ENCODE results near the gene RPS6KA5.
A peak's percentile ranks its signal among the peaks of the same experiment; 100 is the strongest.
"Not testable (repeated sequence)": the region's sequence is repeated elsewhere in the genome, so short reads cannot be mapped to it uniquely, and the experiment has no call there.

The RPS6KA5 gene

DNA sequence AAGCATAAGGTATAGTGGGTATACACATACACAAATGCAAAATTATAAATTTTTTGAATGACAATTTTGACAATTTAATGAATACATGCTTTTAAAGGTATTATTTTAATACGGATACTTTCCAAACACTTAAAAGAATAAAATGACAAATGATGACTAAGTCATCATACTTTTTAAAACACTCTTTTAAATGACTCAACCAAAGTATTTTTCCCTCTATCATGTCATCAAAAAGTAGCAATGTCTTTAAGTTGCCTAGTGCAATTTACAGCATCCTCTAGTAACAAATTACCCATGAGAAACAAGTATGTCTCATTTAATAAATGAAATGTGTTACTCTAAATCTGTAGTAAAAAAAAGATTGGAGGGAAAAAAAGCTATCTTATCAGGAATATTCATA, 73.3 kb downstream of the RPS6KA5 start:
- in situ Hi-C loops (cut with MboI; ENCODE audit: low pct_unique_long_range_greater_than_20kb, low sequenced_read_pairs, unreplicated experiment), result no loop called here
- DNase-seq (ENCODE audit: low spot score), result no peak
- TF ChIP-seq CTCF (IDR thresholded peaks at IDR 0.05; ENCODE audit: extremely low read depth, insufficient read depth, missing control alignments), result no peak

- peak; percentile 8 for TF ChIP-seq CTCF (IDR thresholded peaks at IDR 0.05; ENCODE audit: extremely low read depth, insufficient read depth, missing control alignments)
- in situ Hi-C loops (cut with MboI; ENCODE audit: low pct_unique_long_range_greater_than_20kb, low sequenced_read_pairs, unreplicated experiment), result no loop called here
- no peak for DNase-seq (ENCODE audit: low spot score)
Observed at GRCh38 chr14:90986510-90986909, 73.9 kb downstream of the RPS6KA5 start.

DNA sequence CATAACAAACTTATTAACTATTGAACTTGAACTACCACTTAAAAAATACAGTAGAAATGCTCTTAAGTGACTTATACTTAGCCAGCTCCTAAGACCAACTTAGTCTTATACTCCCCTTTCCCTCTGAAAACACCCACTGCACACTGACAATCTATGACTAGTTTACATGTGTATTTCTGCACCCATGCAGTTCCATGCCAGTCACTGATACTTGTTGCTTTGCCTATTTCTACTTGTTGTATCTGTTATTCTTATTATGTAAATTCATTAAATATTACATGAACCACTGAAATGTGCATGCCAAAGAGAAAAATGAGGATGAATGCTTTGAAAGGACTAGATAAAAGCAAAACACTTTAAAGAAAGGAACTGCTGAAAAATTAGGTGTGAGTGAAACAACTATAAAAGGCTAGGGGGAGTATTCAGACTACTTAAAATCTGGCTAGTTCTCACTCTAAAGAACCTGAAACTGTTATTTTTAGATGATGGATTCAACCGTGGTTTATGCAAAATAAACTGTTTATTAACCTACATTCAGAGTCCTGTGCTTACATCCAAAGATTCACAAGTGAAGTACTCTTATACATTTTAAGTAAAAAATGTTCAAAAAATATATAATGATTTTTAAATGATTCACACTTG, 74.7 kb downstream of the RPS6KA5 start:
- no peak for TF ChIP-seq CTCF (IDR thresholded peaks at IDR 0.05; ENCODE audit: extremely low read depth, insufficient read depth, missing control alignments)
- DNase-seq (ENCODE audit: low spot score), result peak; percentile 43
- in situ Hi-C loops (cut with MboI; ENCODE audit: low pct_unique_long_range_greater_than_20kb, low sequenced_read_pairs, unreplicated experiment), result no loop called here

DNA sequence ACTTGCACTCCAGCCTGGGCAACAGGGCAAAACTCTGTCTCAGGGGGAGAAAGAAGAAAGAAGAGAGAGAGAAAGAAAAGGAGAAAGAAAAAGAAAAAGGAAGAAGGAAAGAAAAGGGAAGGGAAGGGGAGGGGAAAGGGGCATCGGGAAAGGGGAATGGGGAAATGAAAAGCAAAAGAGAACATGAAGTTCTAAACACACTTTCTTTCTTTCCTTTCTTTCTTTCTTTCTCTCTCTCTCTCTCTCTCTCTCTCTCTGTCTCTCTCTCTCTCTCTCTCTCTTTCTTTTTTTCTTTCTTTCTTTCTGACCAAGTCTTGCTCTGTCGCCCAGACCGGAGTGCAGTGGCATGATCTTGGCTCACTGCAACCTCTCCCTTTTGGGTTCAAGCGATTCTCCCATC, 76.9 kb downstream of the RPS6KA5 start:
- no peak for DNase-seq (ENCODE audit: low spot score)
- TF ChIP-seq CTCF (IDR thresholded peaks at IDR 0.05; ENCODE audit: extremely low read depth, insufficient read depth, missing control alignments), result no peak
- in situ Hi-C loops (cut with MboI; ENCODE audit: low pct_unique_long_range_greater_than_20kb, low sequenced_read_pairs, unreplicated experiment), result no loop called here

GRCh38 chr14:90981636-90982035, 78.8 kb downstream of the RPS6KA5 start:
- TF ChIP-seq CTCF (IDR thresholded peaks at IDR 0.05; ENCODE audit: extremely low read depth, insufficient read depth, missing control alignments), result no peak
- in situ Hi-C loops (cut with MboI; ENCODE audit: low pct_unique_long_range_greater_than_20kb, low sequenced_read_pairs, unreplicated experiment), result no loop called here
- DNase-seq (ENCODE audit: low spot score), result no peak

DNA sequence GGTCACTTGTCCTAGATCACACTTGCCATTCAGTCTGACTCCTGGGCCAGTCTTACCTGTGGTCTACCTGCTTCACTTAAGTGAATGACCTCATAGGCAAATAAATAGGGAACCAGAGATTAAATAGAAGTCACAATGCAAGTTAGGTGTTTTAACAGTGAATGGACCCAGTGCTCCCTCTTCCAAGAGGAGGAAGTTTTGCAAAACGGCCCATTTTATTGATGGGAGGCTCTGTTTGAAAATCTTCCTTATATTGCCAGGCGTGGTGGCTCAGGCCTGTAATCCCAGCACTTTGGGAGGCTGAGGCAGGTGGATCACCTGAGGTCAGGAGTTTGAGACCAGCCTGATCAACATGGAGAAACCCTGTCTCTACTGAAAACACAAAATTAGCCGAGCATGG, 79.8 kb downstream of the RPS6KA5 start:
- in situ Hi-C loops (cut with MboI; ENCODE audit: low pct_unique_long_range_greater_than_20kb, low sequenced_read_pairs, unreplicated experiment); DNase-seq (ENCODE audit: low spot score): not testable (repeated sequence)

DNA sequence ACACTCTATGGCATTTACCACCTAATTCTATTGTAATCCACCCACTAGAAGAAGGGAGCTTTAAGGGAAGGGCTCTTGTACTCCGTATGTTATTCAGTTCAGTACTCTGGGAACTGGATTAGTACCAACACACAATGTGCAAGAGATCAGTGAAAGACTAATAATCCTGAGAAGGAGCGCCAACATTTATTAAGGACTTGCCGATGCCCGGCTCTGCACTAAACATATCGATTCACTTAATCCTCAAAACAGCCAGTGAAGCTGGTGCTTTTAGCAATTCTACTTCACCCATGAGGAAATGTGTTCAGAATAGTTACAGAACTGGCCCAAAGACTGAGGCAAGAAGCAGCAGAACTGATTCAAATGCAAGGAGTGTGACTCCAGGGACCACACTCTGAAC, 80.9 kb downstream of the RPS6KA5 start:
- DNase-seq (ENCODE audit: low spot score), result no peak
- in situ Hi-C loops (cut with MboI; ENCODE audit: low pct_unique_long_range_greater_than_20kb, low sequenced_read_pairs, unreplicated experiment), result no loop called here
- TF ChIP-seq CTCF (IDR thresholded peaks at IDR 0.05; ENCODE audit: extremely low read depth, insufficient read depth, missing control alignments), result no peak

All from GM13977 (cell line).